ENCODE results near the gene WDR47. TPM values are rescaled to one million over a fixed set of nuclear protein-coding genes. Genes with fewer than 3 reads are reported as not detected.

WDR47 gene
- total RNA-seq, 1 experiment from 2014 or later, result 6.4 TPM

GRCh38 chr1:108960719-108961118 lies 81.2 kb downstream of the WDR47 start:
- DNase-seq, result no peak
- CTCF ChIA-PET, result no interaction called here
- no peak for TF ChIP-seq EZH2 (IDR thresholded peaks at IDR 0.05; ENCODE audit: low read depth)
- TF ChIP-seq, protein P1, sequence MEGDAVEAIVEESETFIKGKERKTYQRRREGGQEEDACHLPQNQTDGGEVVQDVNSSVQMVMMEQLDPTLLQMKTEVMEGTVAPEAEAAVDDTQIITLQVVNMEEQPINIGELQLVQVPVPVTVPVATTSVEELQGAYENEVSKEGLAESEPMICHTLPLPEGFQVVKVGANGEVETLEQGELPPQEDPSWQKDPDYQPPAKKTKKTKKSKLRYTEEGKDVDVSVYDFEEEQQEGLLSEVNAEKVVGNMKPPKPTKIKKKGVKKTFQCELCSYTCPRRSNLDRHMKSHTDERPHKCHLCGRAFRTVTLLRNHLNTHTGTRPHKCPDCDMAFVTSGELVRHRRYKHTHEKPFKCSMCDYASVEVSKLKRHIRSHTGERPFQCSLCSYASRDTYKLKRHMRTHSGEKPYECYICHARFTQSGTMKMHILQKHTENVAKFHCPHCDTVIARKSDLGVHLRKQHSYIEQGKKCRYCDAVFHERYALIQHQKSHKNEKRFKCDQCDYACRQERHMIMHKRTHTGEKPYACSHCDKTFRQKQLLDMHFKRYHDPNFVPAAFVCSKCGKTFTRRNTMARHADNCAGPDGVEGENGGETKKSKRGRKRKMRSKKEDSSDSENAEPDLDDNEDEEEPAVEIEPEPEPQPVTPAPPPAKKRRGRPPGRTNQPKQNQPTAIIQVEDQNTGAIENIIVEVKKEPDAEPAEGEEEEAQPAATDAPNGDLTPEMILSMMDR (conservative IDR thresholded peaks at IDR 0.05), result no peak
- Histone ChIP-seq H3K27me3 (ENCODE audit: insufficient read depth, low read depth) (no peaks in the 10 kb centered on the region), H3K4me2 (no peak overlapping the region), H3K9me3 (ENCODE audit: insufficient read depth, low read depth) (no peaks in the 10 kb centered on the region), H4K20me1 (ENCODE audit: insufficient read depth) (peaks cover 6% of the 10 kb centered on the region; the same call in 1 of the 2 replicates), H2AFZ (no peak overlapping the region), H3K27ac (no peak overlapping the region), H3K79me2 (ENCODE audit: low read depth) (peaks cover 67% of the 10 kb centered on the region), H3K36me3 (ENCODE audit: low read depth) (no peaks in the 10 kb centered on the region; the same call in 1 of the 2 replicates), H3K4me1 (replicated peaks; ENCODE audit: insufficient read depth) (peaks cover 16% of the 10 kb centered on the region), H3K4me3 (no peak overlapping the region), H3F3A (ENCODE audit: insufficient read depth, low read depth) (peaks cover 17% of the 10 kb centered on the region; the same call in 1 of the 2 replicates), H3K9me2 (ENCODE audit: insufficient read depth) (no peaks in the 10 kb centered on the region)
- POLR2A ChIA-PET (ENCODE audit: unreplicated experiment), result no interaction called here
- BruUV-seq (replicated peaks), result no TSS peak
- intact Hi-C loops (cut with micrococcal nuclease; ENCODE audit: unreplicated experiment), result loop anchor here (5.0 kb wide), 1 partner anchor 152 kb away; the partner anchor contains the start of gene ELAPOR1

DNA sequence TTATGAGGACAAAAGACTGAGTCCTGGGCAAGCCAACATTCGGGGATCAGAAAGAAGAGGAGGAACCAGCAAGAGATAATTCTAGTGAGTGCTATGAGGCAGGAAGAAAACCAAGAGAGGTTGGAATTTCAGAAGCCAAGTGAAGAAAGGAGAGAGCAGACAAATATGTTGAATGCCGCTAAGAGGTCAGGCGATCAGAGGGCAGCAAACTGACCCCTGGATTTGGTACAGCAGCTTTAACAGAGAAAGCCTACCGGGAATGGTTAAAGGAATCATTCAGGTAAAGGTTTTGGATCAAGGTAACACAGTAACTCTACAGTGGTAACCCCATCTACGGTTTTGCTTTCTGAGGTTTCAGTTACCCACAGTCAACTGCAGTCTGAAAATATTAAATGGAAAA lies 84.0 kb downstream of the WDR47 start:
- TF ChIP-seq, protein P1 (conservative IDR thresholded peaks at IDR 0.05), result no peak
- TF ChIP-seq EZH2 (IDR thresholded peaks at IDR 0.05; ENCODE audit: low read depth), result no peak
- H3K4me2 ChIP-seq, result no peak overlapping the region
- H3K4me3 ChIP-seq, result no peak overlapping the region
- H3K4me1 ChIP-seq (replicated peaks; ENCODE audit: insufficient read depth), result peaks cover 9% of the 10 kb centered on the region
- H3K79me2 ChIP-seq (ENCODE audit: low read depth), result peaks cover 90% of the 10 kb centered on the region
- H3K9me3 ChIP-seq (ENCODE audit: insufficient read depth, low read depth), result no peaks in the 10 kb centered on the region
- no TSS peak for BruUV-seq (replicated peaks)
- no peak overlapping the region for H3K27ac ChIP-seq
- H3K27me3 ChIP-seq (ENCODE audit: insufficient read depth, low read depth), result no peaks in the 10 kb centered on the region
- ChIA-PET CTCF (no interaction called here), POLR2A (ENCODE audit: unreplicated experiment) (no interaction called here)
- intact Hi-C loops (cut with micrococcal nuclease; ENCODE audit: unreplicated experiment), result loop anchor here (10.0 kb wide), 1 partner anchor 307 kb away; no protein-coding TSS in a partner anchor
- no peaks in the 10 kb centered on the region for H3K9me2 ChIP-seq (ENCODE audit: insufficient read depth)
- H3K36me3 ChIP-seq (ENCODE audit: low read depth), result no peaks in the 10 kb centered on the region; the same call in none of the 2 replicates
- peaks cover 2% of the 10 kb centered on the region; the same call in 1 of the 2 replicates for H3F3A ChIP-seq (ENCODE audit: insufficient read depth, low read depth)
- DNase-seq, result no peak
- peaks cover 10% of the 10 kb centered on the region; the same call in 1 of the 2 replicates for H4K20me1 ChIP-seq (ENCODE audit: insufficient read depth)
- H2AFZ ChIP-seq, result no peak overlapping the region

GRCh38 chr1:108955881-108956280 lies 86.0 kb downstream of the WDR47 start:
- no peaks in the 10 kb centered on the region for H3K9me2 ChIP-seq (ENCODE audit: insufficient read depth)
- no peak for DNase-seq
- POLR2A ChIA-PET (ENCODE audit: unreplicated experiment), result no interaction called here
- H3K27ac ChIP-seq, result no peak overlapping the region
- no peaks in the 10 kb centered on the region; the same call in none of the 2 replicates for H3K36me3 ChIP-seq (ENCODE audit: low read depth)
- H2AFZ ChIP-seq, result no peak overlapping the region
- no TSS peak for BruUV-seq (replicated peaks)
- H3K79me2 ChIP-seq (ENCODE audit: low read depth), result peaks cover 94% of the 10 kb centered on the region
- no peak overlapping the region for H3K4me2 ChIP-seq
- CTCF ChIA-PET, result no interaction called here
- intact Hi-C loops (cut with micrococcal nuclease; ENCODE audit: unreplicated experiment), result loop anchor here (10.0 kb wide), 1 partner anchor 309 kb away; no protein-coding TSS in a partner anchor
- H3F3A ChIP-seq (ENCODE audit: insufficient read depth, low read depth), result no peaks in the 10 kb centered on the region
- H3K27me3 ChIP-seq (ENCODE audit: insufficient read depth, low read depth), result no peaks in the 10 kb centered on the region
- peaks cover 17% of the 10 kb centered on the region; the same call in 1 of the 2 replicates for H4K20me1 ChIP-seq (ENCODE audit: insufficient read depth)
- H3K4me1 ChIP-seq (replicated peaks; ENCODE audit: insufficient read depth), result no peaks in the 10 kb centered on the region
- no peaks in the 10 kb centered on the region for H3K9me3 ChIP-seq (ENCODE audit: insufficient read depth, low read depth)
- no peak overlapping the region for H3K4me3 ChIP-seq
- TF ChIP-seq, protein P1 (conservative IDR thresholded peaks at IDR 0.05), result no peak
- no peak for TF ChIP-seq EZH2 (IDR thresholded peaks at IDR 0.05; ENCODE audit: low read depth)

Measured in PC-9 (cell line).